ENCODE results near the gene TXNIP.

Gene TXNIP

GRCh38 chr1:145985129-145985501, 11.3 kb downstream of the TXNIP start:
- DNase-seq (ENCODE audit: low read depth): no peak

- DNase-seq (ENCODE audit: low read depth): no peak
Measured at GRCh38 chr1:145983960-145984830, 12.2 kb downstream of the TXNIP start.

- no peak for DNase-seq (ENCODE audit: low read depth)
Measured at GRCh38 chr1:145983206-145983675, 13.1 kb downstream of the TXNIP start.

- DNase-seq (ENCODE audit: low read depth): no peak
Measured at GRCh38 chr1:145982010-145982723, 14.2 kb downstream of the TXNIP start.

- no peak for DNase-seq (ENCODE audit: low read depth)
Measured at GRCh38 chr1:145980457-145980994, 15.9 kb downstream of the TXNIP start.

- DNase-seq (ENCODE audit: low read depth): no peak
Measured at GRCh38 chr1:145979746-145980456, 16.5 kb downstream of the TXNIP start.

- peak; percentile 100 for DNase-seq (ENCODE audit: low read depth)
Measured at GRCh38 chr1:145978854-145979745, 17.3 kb downstream of the TXNIP start.

GRCh38 chr1:145978471-145978853, 17.9 kb downstream of the TXNIP start:
- no peak for DNase-seq (ENCODE audit: low read depth)

- peak; percentile 81 for DNase-seq (ENCODE audit: low read depth)
Measured at GRCh38 chr1:145977486-145978470, 18.6 kb downstream of the TXNIP start.

- no peak for DNase-seq (ENCODE audit: low read depth)
Measured at GRCh38 chr1:145977016-145977415, 19.4 kb downstream of the TXNIP start.

GRCh38 chr1:145975216-145975615, 21.2 kb downstream of the TXNIP start:
- DNase-seq (ENCODE audit: low read depth): no peak

GRCh38 chr1:145974721-145975120, 21.7 kb downstream of the TXNIP start:
- DNase-seq (ENCODE audit: low read depth): no peak

GRCh38 chr1:145972580-145972979, 23.8 kb downstream of the TXNIP start:
- DNase-seq (ENCODE audit: low read depth): no peak

- DNase-seq (ENCODE audit: low read depth): no peak
Measured at GRCh38 chr1:145967288-145967687, 29.1 kb downstream of the TXNIP start.

- DNase-seq (ENCODE audit: low read depth): no peak
Measured at GRCh38 chr1:145965119-145965744, 31.1 kb downstream of the TXNIP start.

- peak; percentile 94 for DNase-seq (ENCODE audit: low read depth)
Measured at GRCh38 chr1:145964328-145965118, 31.9 kb downstream of the TXNIP start, which contains the start of the genes ANKRD34A and POLR3GL. ANKRD34A (minus strand) TSS chr1:145964575; CDS start chr1:145961759, 2,816 bp downstream. POLR3GL (plus strand) TSS chr1:145964690; CDS start chr1:145974866, 10,176 bp downstream.

- DNase-seq (ENCODE audit: low read depth): no peak
Measured at GRCh38 chr1:145963265-145964019, 32.9 kb downstream of the TXNIP start.
